ENCODE results near the gene SMIM30.

DNA sequence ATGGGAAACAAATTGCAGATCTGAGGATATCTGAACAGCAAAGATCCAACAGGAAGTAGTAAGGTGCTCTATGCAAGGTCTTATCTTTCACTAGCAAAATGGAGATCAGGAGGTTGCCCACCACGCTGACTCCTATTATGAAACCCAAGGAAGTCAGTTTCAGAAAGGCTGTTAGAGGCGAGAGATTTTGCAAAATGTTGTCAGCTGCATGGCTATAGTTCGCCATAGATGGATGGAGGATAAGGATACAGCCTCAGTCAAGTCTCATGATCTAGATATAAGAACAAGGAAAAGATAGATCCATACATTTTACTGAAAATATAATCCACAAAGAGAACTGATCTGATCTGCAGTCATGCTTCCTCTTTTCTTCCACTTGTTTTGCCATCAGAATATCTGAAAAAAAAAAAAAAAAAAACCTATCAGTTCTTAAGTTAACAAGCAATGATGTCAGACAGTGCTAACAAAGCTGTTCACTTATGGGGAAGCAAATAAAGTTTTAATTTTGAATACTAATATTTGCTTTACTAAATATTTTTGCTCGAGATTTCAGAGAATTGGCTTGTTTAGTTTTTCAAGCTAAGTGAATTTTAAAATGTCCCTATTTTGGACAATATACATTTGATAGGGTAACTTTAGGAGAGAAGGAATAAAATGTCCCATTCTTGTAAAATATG is 33.7 kb downstream of the SMIM30 start:
- TF ChIP-seq POLR2A (IDR thresholded peaks at IDR 0.05), result no peak
- TF ChIP-seq, protein P1, sequence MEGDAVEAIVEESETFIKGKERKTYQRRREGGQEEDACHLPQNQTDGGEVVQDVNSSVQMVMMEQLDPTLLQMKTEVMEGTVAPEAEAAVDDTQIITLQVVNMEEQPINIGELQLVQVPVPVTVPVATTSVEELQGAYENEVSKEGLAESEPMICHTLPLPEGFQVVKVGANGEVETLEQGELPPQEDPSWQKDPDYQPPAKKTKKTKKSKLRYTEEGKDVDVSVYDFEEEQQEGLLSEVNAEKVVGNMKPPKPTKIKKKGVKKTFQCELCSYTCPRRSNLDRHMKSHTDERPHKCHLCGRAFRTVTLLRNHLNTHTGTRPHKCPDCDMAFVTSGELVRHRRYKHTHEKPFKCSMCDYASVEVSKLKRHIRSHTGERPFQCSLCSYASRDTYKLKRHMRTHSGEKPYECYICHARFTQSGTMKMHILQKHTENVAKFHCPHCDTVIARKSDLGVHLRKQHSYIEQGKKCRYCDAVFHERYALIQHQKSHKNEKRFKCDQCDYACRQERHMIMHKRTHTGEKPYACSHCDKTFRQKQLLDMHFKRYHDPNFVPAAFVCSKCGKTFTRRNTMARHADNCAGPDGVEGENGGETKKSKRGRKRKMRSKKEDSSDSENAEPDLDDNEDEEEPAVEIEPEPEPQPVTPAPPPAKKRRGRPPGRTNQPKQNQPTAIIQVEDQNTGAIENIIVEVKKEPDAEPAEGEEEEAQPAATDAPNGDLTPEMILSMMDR (IDR thresholded peaks at IDR 0.05), result no peak
- no peak for TF ChIP-seq EP300 (IDR thresholded peaks at IDR 0.05)
- no peak for TF ChIP-seq POLR2AphosphoS5 (IDR thresholded peaks at IDR 0.05)
